ENCODE measurements around the gene C2orf76.
"Not testable (repeated sequence)": the region's sequence is repeated elsewhere in the genome, so short reads cannot be mapped to it uniquely, and the experiment has no call there.

C2orf76 gene

GRCh38 chr2:119378566-119378965, 11.9 kb upstream of the C2orf76 start:
- no peak for FAIRE-seq

GRCh38 chr2:119377993-119378345, 11.3 kb upstream of the C2orf76 start:
- no peak for FAIRE-seq

More at GRCh38 chr2:119378566-119378965, 11.9 kb upstream of the C2orf76 start:
- no peak for DNase-seq (ENCODE audit: extremely low spot score, insufficient read length, low read depth)

GRCh38 chr2:119377294-119377992, 10.8 kb upstream of the C2orf76 start:
- DNase-seq (ENCODE audit: extremely low spot score, insufficient read length, low read depth) = no peak
- no peak for FAIRE-seq

More at GRCh38 chr2:119377993-119378345, 11.3 kb upstream of the C2orf76 start:
- DNase-seq (ENCODE audit: extremely low spot score, insufficient read length, low read depth) = no peak

GRCh38 chr2:119376810-119377209, 10.2 kb upstream of the C2orf76 start:
- DNase-seq (ENCODE audit: extremely low spot score, insufficient read length, low read depth) (no peak), FAIRE-seq (no peak)

- not testable (repeated sequence) for FAIRE-seq; DNase-seq (ENCODE audit: extremely low spot score, insufficient read length, low read depth)
Observed at GRCh38 chr2:119376406-119376805, 9.8 kb upstream of the C2orf76 start.

DNA sequence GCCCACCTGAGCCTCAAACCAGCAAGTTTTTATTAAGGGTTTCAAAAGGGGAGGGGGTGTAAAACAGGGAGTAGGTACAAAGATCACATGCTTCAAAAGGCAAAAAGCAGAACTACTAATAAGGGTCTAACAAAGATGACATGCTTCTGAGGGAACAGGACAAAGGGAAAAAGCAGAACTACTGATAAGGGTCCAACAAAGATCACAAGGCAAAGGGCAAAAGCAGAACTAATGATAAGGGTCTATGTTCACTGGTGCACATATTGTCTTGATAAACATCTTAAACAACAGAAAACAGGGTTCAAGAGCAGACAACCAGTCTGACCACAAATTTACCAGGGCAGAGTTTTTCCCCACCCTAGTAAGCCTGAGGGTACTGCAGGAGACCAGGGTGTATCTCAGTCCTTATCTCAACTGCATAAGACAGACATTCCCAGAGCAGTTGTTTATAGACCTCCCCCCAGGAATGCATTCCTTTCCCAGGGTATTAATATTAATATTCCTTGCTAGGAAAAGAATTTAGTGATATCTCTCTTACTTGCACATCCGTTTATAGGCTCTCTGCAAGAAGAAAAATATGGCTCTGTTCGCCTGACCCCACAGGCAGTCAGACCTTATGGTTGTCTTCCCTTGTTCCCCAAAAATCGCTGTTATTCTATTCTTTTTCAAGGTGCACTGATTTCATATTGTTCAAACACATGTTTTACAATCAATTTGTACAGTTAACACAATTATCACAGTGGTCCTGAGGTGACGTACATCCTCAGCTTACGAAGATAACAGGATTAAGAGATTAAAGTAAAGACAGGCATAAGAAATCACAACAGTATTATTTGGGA, 7.5 kb upstream of the C2orf76 start:
- FAIRE-seq; DNase-seq (ENCODE audit: extremely low spot score, insufficient read length, low read depth): not testable (repeated sequence)

- DNase-seq (ENCODE audit: extremely low spot score, insufficient read length, low read depth) (no peak), FAIRE-seq (no peak)
Observed at GRCh38 chr2:119372778-119373568, 6.3 kb upstream of the C2orf76 start.

- DNase-seq (ENCODE audit: extremely low spot score, insufficient read length, low read depth) = no peak
- FAIRE-seq = no peak
Observed at GRCh38 chr2:119371111-119371510, 4.5 kb upstream of the C2orf76 start.

GRCh38 chr2:119369845-119370244, 3.2 kb upstream of the C2orf76 start:
- DNase-seq (ENCODE audit: extremely low spot score, insufficient read length, low read depth) (no peak), FAIRE-seq (no peak)

DNA sequence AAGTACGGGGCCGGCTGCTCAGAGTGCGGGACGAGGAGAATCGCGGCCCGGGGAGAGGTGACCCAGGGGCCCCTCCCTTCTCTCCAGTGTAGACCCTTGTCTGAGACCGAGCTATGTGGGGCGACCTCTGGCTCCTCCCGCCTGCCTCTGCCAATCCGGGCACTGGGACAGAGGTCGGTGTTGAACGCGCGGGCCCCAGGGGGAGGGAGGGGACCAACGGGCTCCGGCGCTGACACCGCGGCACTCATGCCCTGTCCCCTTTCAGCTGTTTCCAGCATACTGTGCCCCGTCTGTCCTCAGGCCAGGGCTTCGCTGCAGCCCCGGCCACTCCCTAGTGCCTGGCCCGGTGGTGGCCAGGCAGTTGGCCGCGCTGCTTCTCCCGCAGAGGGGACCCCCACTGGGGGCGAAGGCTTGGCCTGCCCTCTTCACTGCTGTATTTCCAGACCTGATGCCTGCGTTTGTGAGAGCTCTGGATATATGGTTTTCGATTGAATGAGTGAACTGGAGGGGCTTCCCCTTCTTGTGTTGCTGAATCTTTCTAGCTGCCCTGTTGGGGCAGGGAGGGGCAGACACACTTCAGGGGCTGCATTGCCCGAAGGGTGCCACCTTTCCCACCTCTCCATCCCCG, 952 bp upstream of the C2orf76 start:
- FAIRE-seq = no peak
- no peak for DNase-seq (ENCODE audit: extremely low spot score, insufficient read length, low read depth)

DNA sequence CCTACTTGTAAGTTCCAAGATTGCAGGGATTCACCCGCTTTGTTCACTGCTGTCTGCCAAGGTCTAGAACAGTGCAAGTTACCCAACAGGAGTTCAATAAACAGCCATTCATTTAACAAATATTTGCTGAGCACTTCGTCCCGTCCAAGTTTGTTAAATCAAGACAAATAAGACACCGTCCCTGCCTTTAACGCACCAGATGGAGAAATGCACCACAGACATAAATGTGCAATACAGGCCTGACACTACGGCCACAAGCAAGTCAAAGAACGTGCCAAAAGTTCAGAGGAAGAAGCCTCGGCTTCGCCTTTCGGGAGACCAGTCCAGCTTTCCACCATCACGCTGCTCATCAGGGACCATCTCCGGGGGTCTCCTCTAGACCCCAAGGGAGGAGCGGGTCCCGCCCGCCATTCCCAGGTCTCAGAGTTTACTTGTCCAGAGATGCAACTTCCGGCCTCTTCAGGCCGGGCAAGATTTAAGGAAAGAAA, 429 bp downstream of the C2orf76 start:
- no peak for FAIRE-seq
- no peak for DNase-seq (ENCODE audit: extremely low spot score, insufficient read length, low read depth)

DNA sequence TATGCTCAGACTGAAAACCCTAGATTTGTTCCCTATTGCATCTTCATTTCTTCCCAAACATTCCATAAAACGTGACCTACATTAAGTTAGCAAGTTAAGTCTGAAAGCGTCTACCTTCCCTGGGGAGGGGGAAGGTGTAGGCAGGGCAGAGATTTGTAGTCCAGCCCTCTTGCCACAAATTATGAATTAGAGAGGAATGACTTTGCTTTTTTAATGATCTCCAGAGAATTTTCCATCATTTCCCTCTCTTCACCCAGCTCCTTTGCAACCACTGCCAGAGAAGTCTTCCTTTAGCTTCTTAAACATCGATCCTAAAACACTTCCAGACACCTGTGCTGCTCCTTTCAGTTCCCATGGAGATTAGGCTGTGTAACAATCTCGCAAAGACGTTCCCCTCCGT, 1.2 kb downstream of the C2orf76 start:
- no peak for FAIRE-seq

GRCh38 chr2:119364798-119365197, 1.8 kb downstream of the C2orf76 start:
- FAIRE-seq = no peak
- no peak for DNase-seq (ENCODE audit: extremely low spot score, insufficient read length, low read depth)

More for the DNA sequence above, 1.2 kb downstream of the C2orf76 start:
- DNase-seq (ENCODE audit: extremely low spot score, insufficient read length, low read depth) = no peak

DNA sequence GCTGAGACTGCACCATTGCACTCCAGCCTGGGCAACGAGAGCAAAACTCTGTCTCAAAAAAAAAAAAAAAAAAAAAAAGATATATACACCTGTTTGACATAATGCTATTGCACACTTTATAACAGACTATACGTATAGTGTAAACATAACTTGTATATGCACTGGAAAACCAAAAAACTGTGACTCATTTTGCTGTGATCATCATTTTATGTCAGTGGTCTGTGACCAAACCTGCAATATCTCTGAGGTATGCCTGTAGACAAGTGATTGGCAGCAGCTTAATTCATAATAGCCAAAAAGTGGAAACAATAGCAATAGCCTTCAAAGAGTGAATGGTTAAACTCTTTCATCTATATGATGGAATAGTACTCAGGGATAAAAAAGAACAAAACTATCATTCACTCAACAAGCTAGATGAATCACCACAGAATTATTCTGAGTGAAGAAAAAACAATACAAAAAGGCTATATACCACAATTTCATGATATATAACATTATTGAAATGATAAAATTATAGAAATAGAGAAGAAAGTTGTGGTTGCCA, 6.1 kb downstream of the C2orf76 start:
- DNase-seq (ENCODE audit: extremely low spot score, insufficient read length, low read depth) (no peak), FAIRE-seq (no peak)

GRCh38 chr2:119359774-119360173, 6.9 kb downstream of the C2orf76 start:
- FAIRE-seq (no peak), DNase-seq (ENCODE audit: extremely low spot score, insufficient read length, low read depth) (no peak)

GRCh38 chr2:119354860-119355259, 11.8 kb downstream of the C2orf76 start:
- FAIRE-seq = no peak
- DNase-seq (ENCODE audit: extremely low spot score, insufficient read length, low read depth) = no peak

DNA sequence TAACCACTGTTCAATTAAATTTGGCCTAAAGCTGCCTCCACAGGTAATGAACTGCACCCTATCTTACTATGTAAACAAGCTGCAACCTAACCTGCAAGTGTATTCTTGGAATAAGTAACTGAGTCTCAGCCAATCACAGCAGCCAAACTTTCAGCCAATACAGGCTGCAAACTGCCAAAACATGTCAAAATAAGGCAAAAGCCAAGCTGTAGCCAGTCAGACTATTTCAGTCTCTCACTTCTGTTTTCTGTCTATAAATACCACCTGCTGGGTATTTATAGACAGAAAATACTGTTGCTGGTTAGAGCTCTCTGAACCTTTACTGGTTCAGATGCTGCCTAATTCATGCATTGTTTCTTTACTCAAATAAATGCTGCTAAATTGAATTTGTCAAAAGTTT, 14.3 kb downstream of the C2orf76 start:
- FAIRE-seq = peak; percentile 99
- DNase-seq (ENCODE audit: extremely low spot score, insufficient read length, low read depth) = peak; percentile 39

DNA sequence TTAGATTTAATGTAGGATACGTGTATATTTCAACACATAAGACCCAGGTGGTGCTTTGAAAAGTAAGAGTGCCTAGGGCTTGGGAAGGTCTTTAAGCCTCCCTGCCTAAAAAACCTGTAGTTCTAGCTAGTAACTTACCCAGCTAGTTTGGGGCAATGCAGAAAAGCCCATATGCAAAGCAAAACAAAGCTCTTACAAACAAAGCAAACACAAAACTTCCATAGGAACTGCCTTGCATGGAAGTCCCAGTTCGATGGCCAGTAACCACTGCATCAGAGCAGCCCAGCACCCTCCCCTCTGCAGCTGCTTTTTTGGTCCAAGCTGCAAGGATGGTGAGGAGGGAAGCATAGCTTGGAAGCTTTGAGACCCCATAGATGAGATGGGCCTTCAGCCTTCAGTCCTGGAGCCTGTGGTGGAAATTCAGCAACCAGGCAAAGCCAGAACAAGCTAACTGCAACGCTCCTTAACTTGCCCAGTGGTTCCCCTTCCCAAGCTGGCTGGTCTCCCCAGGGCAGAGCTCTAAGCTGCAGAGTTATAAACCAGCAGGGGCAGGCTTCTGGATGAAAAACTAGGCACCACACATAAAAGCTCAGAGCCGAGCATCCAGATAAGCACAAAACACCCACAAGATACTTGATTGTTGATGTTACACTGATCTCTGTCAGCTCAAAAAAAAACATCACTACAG, 16.2 kb downstream of the C2orf76 start:
- FAIRE-seq (no peak), DNase-seq (ENCODE audit: extremely low spot score, insufficient read length, low read depth) (no peak)

GRCh38 chr2:119349289-119349688, 17.3 kb downstream of the C2orf76 start:
- FAIRE-seq (no peak), DNase-seq (ENCODE audit: extremely low spot score, insufficient read length, low read depth) (no peak)
